AG10803 (cell line): ENCODE results near the gene GOLGA6D.
"Not testable (repeated sequence)": the region's sequence is repeated elsewhere in the genome, so short reads cannot be mapped to it uniquely, and the experiment has no call there.

Source experiments
- DNase-seq: peaks from one replicate; pipeline ENCODE4 v3.0.0; 2010; ENCODE audit warnings: low read depth
- H3K4me3 ChIP-seq: 2 replicates; pipeline ENCODE4 v1.5.1; 2011; ENCODE audit warnings: mild to moderate bottlenecking, low read length, control low read depth
- CTCF ChIP-seq: conservative IDR thresholded peaks from 2 replicates; pipeline ENCODE4 v1.5.1; 2011; ENCODE audit warnings: mild to moderate bottlenecking, low read length, control low read depth, inconsistent platforms

Gene GOLGA6D

GRCh38 chr15:75238150-75238549 lies 44.5 kb upstream of the GOLGA6D start:
- no peak for TF ChIP-seq CTCF
- no peak for DNase-seq

GRCh38 chr15:75245741-75246140 lies 36.9 kb upstream of the GOLGA6D start:
- not testable (repeated sequence) for DNase-seq

More at GRCh38 chr15:75238150-75238549, 44.5 kb upstream of the GOLGA6D start:
- H3K4me3 ChIP-seq: no peak overlapping the region

GRCh38 chr15:75248991-75249390 lies 33.6 kb upstream of the GOLGA6D start:
- H3K4me3 ChIP-seq, DNase-seq: not testable (repeated sequence)

More at GRCh38 chr15:75245741-75246140, 36.9 kb upstream of the GOLGA6D start:
- not testable (repeated sequence) for H3K4me3 ChIP-seq

GRCh38 chr15:75249726-75250125 lies 32.9 kb upstream of the GOLGA6D start:
- no peak for DNase-seq
- no peak for TF ChIP-seq CTCF
- no peak overlapping the region for H3K4me3 ChIP-seq

GRCh38 chr15:75251343-75251742 lies 31.3 kb upstream of the GOLGA6D start:
- DNase-seq, H3K4me3 ChIP-seq: not testable (repeated sequence)

- H3K4me3 ChIP-seq, DNase-seq: not testable (repeated sequence)
These were observed 30.4 kb upstream of the GOLGA6D start for GRCh38 chr15:75252285-75252684.

GRCh38 chr15:75258034-75258433 lies 24.6 kb upstream of the GOLGA6D start, which contains the start of gene GOLGA6C:
GOLGA6C (plus strand) TSS chr15:75258334; CDS start chr15:75258599, 265 bp downstream.
- DNase-seq, H3K4me3 ChIP-seq: not testable (repeated sequence)

GRCh38 chr15:75258620-75259343 lies 23.9 kb upstream of the GOLGA6D start:
- DNase-seq: not testable (repeated sequence)

GRCh38 chr15:75259873-75260272 lies 22.8 kb upstream of the GOLGA6D start:
- H3K4me3 ChIP-seq, DNase-seq: not testable (repeated sequence)

More at GRCh38 chr15:75258620-75259343, 23.9 kb upstream of the GOLGA6D start:
- not testable (repeated sequence) for H3K4me3 ChIP-seq

- not testable (repeated sequence) for DNase-seq, H3K4me3 ChIP-seq
These were observed 8.8 kb upstream of the GOLGA6D start for GRCh38 chr15:75273751-75274359.

- peak; percentile 43 for TF ChIP-seq CTCF
- DNase-seq, H3K4me3 ChIP-seq: not testable (repeated sequence)
These were observed 8.0 kb upstream of the GOLGA6D start for GRCh38 chr15:75274509-75275107.

- DNase-seq, H3K4me3 ChIP-seq: not testable (repeated sequence)
These were observed 7.0 kb upstream of the GOLGA6D start for GRCh38 chr15:75275617-75276016.

- not testable (repeated sequence) for H3K4me3 ChIP-seq, DNase-seq
These were observed 4.1 kb upstream of the GOLGA6D start for GRCh38 chr15:75278497-75278896.

- not testable (repeated sequence) for DNase-seq, H3K4me3 ChIP-seq
These were observed 1.5 kb downstream of the GOLGA6D start for GRCh38 chr15:75284152-75284551.

- not testable (repeated sequence) for H3K4me3 ChIP-seq, DNase-seq
These were observed 11.0 kb downstream of the GOLGA6D start for GRCh38 chr15:75293660-75294059.
